NCI-H1105 treated with DMSO at 0.1 percent for 48 hours (cell line): Measurements from ENCODE around the gene GPR146.

ENCODE experiments used
- DNase-seq: peaks from one replicate; lab custom pipeline; 2025; lab: John Stamatoyannopoulos, UW

GPR146 gene

GRCh38 chr7:1011297-1012003 lies 32.9 kb upstream of the GPR146 start:
- DNase-seq: no peak

GRCh38 chr7:1012004-1012715 lies 32.2 kb upstream of the GPR146 start:
- DNase-seq: no peak

GRCh38 chr7:1012716-1013095 lies 31.6 kb upstream of the GPR146 start:
- no peak for DNase-seq

DNA sequence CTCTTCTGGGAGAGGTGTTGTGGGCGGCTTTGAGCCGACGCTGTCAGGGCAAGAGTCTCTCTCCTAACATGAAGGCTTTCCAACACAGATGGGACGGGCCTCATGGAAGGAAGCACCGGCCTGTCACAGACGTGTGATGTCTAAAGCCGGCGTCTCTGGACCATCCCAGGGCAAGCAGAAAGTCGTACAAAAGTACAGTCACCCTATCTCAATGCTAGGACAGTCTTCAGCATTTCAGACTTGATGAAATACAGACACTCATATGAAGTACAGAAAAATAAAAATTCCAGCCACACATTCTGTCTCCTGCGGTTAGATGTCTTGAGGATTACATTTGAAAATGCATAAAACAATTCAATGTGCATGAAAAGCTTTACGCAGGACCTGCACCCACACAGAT lies 30.8 kb upstream of the GPR146 start:
- DNase-seq: no peak

- DNase-seq: no peak
Measured at GRCh38 chr7:1014681-1015080, 29.7 kb upstream of the GPR146 start.

GRCh38 chr7:1015196-1016121 lies 28.9 kb upstream of the GPR146 start:
- DNase-seq: no peak

DNA sequence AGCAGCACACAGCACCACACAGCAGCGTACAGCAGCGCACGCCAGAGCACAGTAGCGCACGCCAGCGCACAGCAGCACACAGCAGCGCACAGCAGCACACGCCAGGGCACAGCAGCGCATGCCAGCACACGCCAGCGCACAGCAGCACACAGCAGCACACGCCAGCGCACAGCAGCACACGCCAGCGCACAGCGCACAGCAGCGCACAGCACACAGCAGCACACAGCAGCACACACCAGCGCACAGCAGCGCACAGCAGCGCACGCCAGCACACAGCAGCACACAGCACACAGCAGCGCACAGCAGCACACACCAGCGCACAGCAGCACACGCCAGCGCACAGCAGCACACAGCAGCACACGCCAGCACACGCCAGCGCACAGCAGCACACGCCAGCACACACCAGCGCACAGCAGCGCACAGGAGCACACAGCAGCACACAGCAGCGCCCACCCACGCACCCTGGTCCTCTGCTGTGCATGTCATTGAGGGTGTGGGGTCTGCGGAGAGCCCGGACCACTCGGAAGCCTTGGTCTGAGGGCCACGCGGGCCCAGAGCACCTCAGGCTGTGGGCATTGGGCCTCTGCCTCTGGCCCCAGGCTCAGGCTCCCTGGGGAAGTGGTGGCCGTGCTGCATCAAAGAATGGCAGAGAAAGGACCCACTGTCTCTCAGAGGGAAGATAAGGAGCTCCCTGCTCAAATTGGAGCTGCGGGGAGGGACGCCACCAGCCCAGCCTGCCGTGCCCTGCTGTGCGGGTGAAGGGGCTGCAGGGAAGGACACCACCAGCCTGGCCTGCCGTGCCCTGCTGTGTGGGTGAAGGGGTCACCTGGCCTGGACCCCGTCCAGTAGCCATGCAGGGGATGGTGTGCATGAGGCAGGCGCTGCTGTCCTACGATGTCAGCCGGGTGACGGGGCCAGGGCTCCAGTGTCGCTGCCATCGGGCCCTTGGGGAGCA lies 27.5 kb upstream of the GPR146 start:
- no peak for DNase-seq

- no peak for DNase-seq
Measured at GRCh38 chr7:1017586-1018333, 26.6 kb upstream of the GPR146 start.

- no peak for DNase-seq
Measured at GRCh38 chr7:1018334-1018695, 26.0 kb upstream of the GPR146 start.

GRCh38 chr7:1019255-1019785 lies 25.0 kb upstream of the GPR146 start:
- no peak for DNase-seq

- DNase-seq: no peak
Measured at GRCh38 chr7:1019789-1020610, 24.3 kb upstream of the GPR146 start.

GRCh38 chr7:1020849-1021251 lies 23.5 kb upstream of the GPR146 start:
- no peak for DNase-seq

DNA sequence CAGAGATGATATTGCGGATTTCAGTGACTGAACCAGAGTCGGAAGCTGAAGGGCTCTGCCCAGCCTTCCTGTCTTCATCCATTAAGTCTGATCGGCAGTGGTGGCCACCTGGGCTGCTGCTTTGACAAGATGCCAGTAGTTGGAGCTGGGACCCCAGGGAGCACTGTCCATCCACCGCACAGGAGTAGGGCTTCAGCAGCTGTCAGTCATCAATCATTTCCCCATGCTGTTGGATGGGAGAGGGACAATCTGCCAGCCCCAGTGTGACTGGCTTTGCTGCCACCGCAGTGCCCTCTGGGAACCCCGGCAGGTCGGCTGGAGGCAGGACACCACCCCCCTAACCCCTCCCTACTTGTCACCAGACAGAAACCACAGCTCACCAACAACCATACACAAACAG lies 23.0 kb upstream of the GPR146 start:
- no peak for DNase-seq

DNA sequence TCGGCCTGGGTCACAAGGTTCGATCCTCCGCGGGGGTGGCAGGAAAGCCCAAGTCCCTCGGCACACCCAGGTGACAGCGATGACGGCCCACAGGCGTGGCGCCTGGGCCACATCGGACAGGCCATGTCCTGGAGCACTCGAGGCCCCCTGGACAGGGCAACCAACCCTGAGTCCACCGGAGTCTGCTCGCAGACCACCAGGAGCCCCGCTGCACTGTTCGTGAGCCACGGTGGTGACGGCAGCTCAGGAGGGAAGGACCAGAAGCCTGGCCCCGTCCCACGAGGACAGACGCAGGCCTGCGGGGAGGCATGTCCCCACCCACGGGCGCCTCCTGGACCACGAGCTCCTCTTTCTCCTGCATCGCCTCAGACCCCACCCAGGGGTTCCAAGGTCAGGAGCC lies 22.4 kb upstream of the GPR146 start:
- DNase-seq: no peak

GRCh38 chr7:1022356-1022755 lies 22.0 kb upstream of the GPR146 start:
- no peak for DNase-seq

GRCh38 chr7:1022801-1023465 lies 21.4 kb upstream of the GPR146 start:
- no peak for DNase-seq

GRCh38 chr7:1024331-1024841 lies 20.0 kb upstream of the GPR146 start:
- peak; percentile 3 for DNase-seq

- no peak for DNase-seq
Measured at GRCh38 chr7:1024876-1025742, 19.2 kb upstream of the GPR146 start.
